Lung microvascular endothelial cell (primary cell): ENCODE measurements around the gene ADD1. TPM values are rescaled to one million over a fixed set of nuclear protein-coding genes. Genes with fewer than 3 reads are reported as not detected.
"Not testable (repeated sequence)": the region's sequence is repeated elsewhere in the genome, so short reads cannot be mapped to it uniquely, and the experiment has no call there.

Source experiments
- DNase-seq, 2 donors: peaks; one replicate each; pipeline versions ENCODE4 v3.0.0 to v3.0.0-alpha.2; 2010; ENCODE audit warnings: low read depth in 2 of 2
- total RNA-seq: library from RNA; depleted of rRNA; stranded (reverse); fragments of >200 nt; gene quantifications from 2 replicates; pipeline ENCODE4 v1.2.1, GENCODE V29; 2014

Gene ADD1
- total RNA-seq, 1 donor from 2014 or later: 156 TPM

DNA sequence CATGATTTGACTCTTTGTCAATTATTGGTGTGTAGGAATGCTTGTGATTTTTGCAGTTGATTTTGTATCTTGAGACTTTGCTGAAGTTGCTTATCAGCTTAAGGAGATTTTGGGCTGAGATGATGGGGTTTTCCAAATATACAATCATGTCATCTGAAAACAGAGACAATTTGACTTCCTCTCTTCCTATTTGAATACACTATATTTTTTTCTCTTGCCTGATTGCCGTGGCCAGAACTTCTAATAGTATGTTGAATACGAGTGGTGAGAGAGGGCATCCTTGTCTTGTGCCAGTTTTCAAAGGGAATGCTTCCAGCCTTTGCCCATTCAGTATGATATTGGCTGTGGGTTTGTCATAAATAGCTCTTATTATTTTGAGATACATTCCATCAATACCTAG is 74.7 kb downstream of the ADD1 start:
- DNase-seq: not testable (repeated sequence)

- DNase-seq: not testable (repeated sequence)
Measured at GRCh38 chr4:2918714-2919113, 75.1 kb downstream of the ADD1 start.

GRCh38 chr4:2922453-2923101 is 78.9 kb downstream of the ADD1 start:
- DNase-seq: peak in 1 of 2 donors; percentile 50

DNA sequence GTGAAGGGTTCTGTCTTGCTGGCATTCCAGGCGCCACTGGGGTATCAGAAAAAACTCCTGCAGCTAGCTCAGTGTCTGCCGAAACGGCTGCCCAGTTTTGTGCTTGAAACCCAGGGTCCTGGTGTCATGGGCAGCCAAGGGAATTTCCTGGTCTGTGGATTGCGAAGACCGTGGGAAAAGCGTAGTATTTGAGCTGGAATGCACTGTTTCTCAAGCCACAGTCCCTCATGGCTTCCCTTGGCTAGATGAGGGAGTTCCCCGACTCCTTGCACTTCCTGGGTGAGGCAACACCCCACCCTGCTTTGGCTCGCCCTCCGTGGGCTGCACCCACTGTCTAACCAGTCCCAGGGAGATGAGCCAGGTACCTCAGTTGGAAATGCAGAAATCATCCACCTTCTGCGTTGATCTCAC is 79.5 kb downstream of the ADD1 start:
- DNase-seq: peak in 1 of 2 donors; percentile 28

GRCh38 chr4:2923668-2924173 is 80.1 kb downstream of the ADD1 start:
- no peak for DNase-seq

DNA sequence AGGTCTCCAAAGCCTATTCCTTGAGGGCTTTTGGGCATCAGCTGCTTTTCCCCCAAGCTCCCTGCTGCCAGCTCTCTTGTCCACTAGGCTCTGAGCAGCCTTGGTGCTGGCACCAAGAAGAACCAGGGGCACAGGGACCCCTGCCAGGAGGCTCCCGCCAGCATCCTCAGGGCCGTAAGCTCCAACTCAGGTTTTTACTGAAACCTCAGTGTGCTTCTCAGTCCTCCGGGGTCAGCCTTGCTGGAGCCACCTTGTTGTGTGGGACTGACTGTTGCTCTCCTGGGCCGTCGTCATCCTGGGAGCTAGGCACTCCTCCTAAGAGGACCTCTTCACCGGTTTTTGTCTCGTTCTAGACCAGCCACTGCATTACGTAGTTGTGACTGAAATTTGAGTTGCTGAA is 80.6 kb downstream of the ADD1 start:
- no peak for DNase-seq

- no peak for DNase-seq
Measured at GRCh38 chr4:2924765-2925301, 81.2 kb downstream of the ADD1 start.

GRCh38 chr4:2925496-2925895 is 81.9 kb downstream of the ADD1 start:
- no peak for DNase-seq

- DNase-seq: no peak
Measured at GRCh38 chr4:2925931-2926860, 82.6 kb downstream of the ADD1 start.

GRCh38 chr4:2927016-2927695 is 83.5 kb downstream of the ADD1 start:
- no peak for DNase-seq

- DNase-seq: no peak
Measured at GRCh38 chr4:2927696-2928075, 84.0 kb downstream of the ADD1 start.

GRCh38 chr4:2928242-2929176 is 84.9 kb downstream of the ADD1 start:
- no peak for DNase-seq

GRCh38 chr4:2929469-2929868 is 85.8 kb downstream of the ADD1 start:
- no peak for DNase-seq

DNA sequence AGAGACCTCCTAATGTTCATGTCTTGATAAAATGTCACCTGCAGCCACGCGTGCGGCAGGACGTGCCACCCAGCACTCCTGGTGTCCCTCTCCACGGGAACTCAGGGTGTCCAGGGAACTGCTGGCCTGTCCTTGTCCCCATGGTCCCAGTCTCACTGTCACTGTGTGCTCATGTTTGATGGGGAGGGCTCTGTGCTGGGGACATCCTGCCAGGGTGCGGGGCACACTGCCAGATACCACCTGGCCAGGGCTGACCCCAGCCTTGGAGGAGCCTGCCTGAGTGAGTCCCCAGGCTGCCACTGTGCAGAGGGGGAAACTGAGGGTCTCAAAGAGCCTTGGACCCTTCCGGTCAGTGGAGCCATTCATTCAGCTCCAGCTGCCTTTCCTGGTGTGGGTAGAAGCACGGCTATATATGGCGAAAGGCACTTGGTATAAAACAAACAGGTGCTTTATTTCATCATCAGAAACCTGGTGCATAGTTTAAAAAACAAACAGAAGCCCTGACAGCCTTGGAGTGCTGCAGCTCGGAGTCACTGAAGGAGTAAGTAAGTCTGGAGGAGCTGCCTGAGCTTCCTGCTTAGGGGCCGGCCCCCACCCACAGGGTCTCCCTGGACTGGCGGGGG is 86.6 kb downstream of the ADD1 start:
- DNase-seq: no peak

GRCh38 chr4:2930758-2931511 is 87.3 kb downstream of the ADD1 start:
- no peak for DNase-seq

GRCh38 chr4:2931512-2932301 is 88.1 kb downstream of the ADD1 start:
- peak; percentile 54 to 57 for DNase-seq

- DNase-seq: no peak
Measured at GRCh38 chr4:2932321-2932950, 88.8 kb downstream of the ADD1 start.

GRCh38 chr4:2932951-2933565 is 89.4 kb downstream of the ADD1 start:
- DNase-seq: no peak
